Progenitor cell of endocrine pancreas (in vitro differentiated cells): Measurements from ENCODE around the gene DMRTA2. TPM values are rescaled to one million over a fixed set of nuclear protein-coding genes. Genes with fewer than 3 reads are reported as not detected.

ENCODE experiments used
- DNase-seq: peaks from one replicate; pipeline ENCODE4 v3.0.0; 2021; ENCODE audit warnings: low spot score; ENCODE audit not compliant: unreplicated experiment
- H3K27ac Mint-ChIP-seq: 2 replicates; pipeline ENCODE4 v1.8.0; 2021; ENCODE audit warnings: mild to moderate bottlenecking, moderate library complexity, mixed read lengths
- H3K27me3 Mint-ChIP-seq: 2 replicates; pipeline ENCODE4 v1.8.0; 2021; ENCODE audit warnings: mixed read lengths
- H3K36me3 Mint-ChIP-seq: 2 replicates; pipeline ENCODE4 v1.8.0; 2022; ENCODE audit warnings: mixed read lengths; ENCODE audit not compliant: insufficient read depth
- H3K4me1 Mint-ChIP-seq: 2 replicates; pipeline ENCODE4 v1.8.0; 2021; ENCODE audit warnings: low read depth, mixed read lengths
- H3K4me3 Mint-ChIP-seq: 2 replicates; pipeline ENCODE4 v1.8.0; 2021; ENCODE audit warnings: low read depth, mild to moderate bottlenecking, moderate library complexity, mixed read lengths
- H3K9me3 Mint-ChIP-seq: 2 replicates; pipeline ENCODE4 v1.8.0; 2021; ENCODE audit warnings: low read depth, mixed read lengths
- total RNA-seq: library from RNA; stranded (reverse); gene quantifications from 2 replicates; pipeline ENCODE4 v1.2.1, GENCODE V29; 2021
- TF ChIP-seq, protein P1 (sequence below): fragments of 200-600 bp; sonication (generic); IDR thresholded peaks from one replicate; pipeline ENCODE4 v1.5.0; 2021; ENCODE audit warnings: antibody characterized with exemption, mild to moderate bottlenecking; ENCODE audit not compliant: unreplicated experiment

Gene DMRTA2
- total RNA-seq, 1 donor from 2014 or later: not detected

DNA sequence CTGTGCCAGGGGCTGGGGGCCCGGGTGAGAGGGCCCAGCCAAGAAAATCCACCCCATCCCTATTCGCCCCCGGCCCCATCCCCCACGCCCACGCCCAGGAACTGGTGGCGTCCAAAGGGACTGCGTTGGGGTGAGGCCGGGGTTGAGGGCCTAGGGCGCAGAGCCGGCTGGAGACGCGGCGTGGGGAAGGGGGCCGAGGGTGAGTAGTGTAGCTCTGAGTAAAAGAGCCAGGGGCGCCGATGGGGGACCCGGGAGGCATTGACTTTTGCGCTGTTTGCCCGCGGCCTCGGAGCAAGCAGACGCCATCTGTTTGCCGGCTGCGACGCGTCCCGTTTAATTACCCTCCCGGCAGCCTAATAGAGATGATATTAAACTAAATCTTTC, 3.5 kb upstream of the DMRTA2 start:
- H3K27me3 Mint-ChIP-seq: peaks cover 97% of the 10 kb centered on the region
- no peak overlapping the region for H3K4me3 Mint-ChIP-seq
- no peak overlapping the region for H3K27ac Mint-ChIP-seq
- peaks cover 13% of the 10 kb centered on the region for H3K4me1 Mint-ChIP-seq
- no peaks in the 10 kb centered on the region for H3K9me3 Mint-ChIP-seq
- H3K36me3 Mint-ChIP-seq: no peaks in the 10 kb centered on the region
- DNase-seq: no peak
- TF ChIP-seq, protein P1, sequence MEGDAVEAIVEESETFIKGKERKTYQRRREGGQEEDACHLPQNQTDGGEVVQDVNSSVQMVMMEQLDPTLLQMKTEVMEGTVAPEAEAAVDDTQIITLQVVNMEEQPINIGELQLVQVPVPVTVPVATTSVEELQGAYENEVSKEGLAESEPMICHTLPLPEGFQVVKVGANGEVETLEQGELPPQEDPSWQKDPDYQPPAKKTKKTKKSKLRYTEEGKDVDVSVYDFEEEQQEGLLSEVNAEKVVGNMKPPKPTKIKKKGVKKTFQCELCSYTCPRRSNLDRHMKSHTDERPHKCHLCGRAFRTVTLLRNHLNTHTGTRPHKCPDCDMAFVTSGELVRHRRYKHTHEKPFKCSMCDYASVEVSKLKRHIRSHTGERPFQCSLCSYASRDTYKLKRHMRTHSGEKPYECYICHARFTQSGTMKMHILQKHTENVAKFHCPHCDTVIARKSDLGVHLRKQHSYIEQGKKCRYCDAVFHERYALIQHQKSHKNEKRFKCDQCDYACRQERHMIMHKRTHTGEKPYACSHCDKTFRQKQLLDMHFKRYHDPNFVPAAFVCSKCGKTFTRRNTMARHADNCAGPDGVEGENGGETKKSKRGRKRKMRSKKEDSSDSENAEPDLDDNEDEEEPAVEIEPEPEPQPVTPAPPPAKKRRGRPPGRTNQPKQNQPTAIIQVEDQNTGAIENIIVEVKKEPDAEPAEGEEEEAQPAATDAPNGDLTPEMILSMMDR: no peak

DNA sequence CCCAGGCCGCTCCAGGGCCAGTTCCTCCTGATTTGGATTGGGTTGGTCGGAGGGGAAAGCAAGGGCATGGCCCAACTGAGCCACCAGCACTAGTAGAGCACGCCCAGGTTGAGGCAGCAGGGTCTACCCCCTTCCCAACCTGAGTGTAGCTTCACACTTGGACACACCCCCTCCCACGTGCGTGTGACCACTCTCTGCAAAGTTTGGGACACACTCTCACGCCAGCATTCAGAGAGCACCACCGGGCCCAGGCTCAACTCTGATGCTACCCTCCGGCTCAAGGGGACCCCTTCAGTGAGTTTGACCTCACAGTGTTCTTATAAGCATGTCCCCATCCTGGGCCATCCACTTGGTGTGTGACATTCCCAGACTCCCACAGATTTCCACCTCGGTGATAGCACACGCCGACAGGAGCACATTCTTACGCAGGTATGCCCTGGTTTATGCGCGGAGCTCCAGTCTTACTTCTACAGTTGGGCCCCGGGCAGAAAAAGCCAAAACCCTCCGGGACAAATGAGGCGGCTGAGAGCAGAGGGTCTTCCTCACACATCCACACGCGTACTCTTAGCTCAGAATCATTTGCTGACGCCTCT, 3.0 kb upstream of the DMRTA2 start:
- no peak for DNase-seq
- TF ChIP-seq, protein P1: no peak
- Mint-ChIP-seq H3K9me3 (no peaks in the 10 kb centered on the region), H3K36me3 (no peaks in the 10 kb centered on the region), H3K4me3 (no peak overlapping the region), H3K27ac (no peak overlapping the region), H3K4me1 (peaks cover 13% of the 10 kb centered on the region), H3K27me3 (peaks cover 96% of the 10 kb centered on the region)

DNA sequence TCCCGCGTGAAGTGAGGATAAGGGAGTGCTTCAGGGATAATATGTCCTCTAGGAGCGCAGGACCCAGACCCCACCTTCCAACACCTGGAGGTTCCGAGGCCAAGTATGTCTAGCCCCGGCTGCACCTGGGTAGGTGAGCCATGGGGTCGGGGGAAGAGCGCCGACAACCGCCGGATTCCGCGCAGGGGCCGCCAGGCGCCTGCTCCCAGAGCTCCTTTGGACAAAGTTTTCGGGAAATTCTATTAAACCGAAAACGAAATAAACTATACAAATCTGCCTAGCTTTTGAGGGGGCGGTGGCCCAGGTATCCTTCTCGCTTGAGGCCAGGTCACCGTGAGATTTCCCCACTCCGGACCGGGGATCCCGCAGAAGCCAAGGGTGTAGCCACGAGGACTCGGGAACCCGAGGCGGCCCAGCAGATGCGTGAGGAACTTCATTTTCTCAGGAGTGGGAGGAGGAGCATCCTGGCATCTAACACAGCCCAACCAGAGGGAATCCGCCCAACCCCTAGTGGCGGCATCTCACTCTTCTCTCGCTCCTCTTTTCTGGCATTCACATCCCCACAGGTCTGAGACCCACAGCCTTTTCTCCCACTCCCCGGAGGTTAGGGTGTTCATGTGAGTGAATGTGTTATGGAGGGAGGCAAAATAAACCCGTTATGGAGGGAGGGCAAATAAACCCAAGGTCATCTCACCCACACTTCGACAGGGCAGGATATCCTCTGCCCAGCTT, 2.3 kb upstream of the DMRTA2 start:
- no peak overlapping the region for H3K27ac Mint-ChIP-seq
- H3K4me1 Mint-ChIP-seq: peaks cover 13% of the 10 kb centered on the region
- H3K4me3 Mint-ChIP-seq: no peak overlapping the region
- no peak for DNase-seq
- no peaks in the 10 kb centered on the region for H3K36me3 Mint-ChIP-seq
- H3K27me3 Mint-ChIP-seq: peaks cover 91% of the 10 kb centered on the region
- no peaks in the 10 kb centered on the region for H3K9me3 Mint-ChIP-seq
- TF ChIP-seq, protein P1: peak; percentile 9

DNA sequence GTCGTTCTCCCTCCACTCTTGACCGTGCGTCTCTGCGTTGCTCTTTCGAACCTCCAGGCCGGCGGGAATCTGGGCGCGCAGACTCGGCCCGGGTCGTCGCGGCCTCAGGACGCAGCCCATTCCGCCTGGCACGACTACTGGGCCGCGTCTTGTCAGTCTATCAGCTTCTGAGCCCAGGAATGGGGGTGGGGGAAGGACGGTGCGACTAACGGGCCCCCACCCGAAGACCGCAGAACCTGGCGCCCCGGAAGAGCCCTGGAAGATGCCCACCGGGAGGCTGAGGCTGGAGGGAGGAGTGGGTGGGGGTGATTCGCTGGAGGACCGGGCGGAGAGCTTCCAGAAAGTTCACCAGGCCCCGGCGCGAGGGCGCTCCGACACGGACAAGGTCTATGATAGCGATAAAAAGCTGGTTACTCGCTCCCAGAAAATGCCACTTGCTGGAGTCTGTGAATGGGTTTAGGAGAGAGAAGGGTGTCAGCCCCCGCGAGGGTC, 1.7 kb upstream of the DMRTA2 start:
- no peak for DNase-seq
- no peaks in the 10 kb centered on the region for H3K36me3 Mint-ChIP-seq
- H3K9me3 Mint-ChIP-seq: no peaks in the 10 kb centered on the region
- peak overlapping the region; percentile 71 for H3K27ac Mint-ChIP-seq
- H3K4me1 Mint-ChIP-seq: peaks cover 14% of the 10 kb centered on the region
- H3K4me3 Mint-ChIP-seq: peak overlapping the region; percentile 45
- TF ChIP-seq, protein P1: no peak
- H3K27me3 Mint-ChIP-seq: peaks cover 91% of the 10 kb centered on the region

DNA sequence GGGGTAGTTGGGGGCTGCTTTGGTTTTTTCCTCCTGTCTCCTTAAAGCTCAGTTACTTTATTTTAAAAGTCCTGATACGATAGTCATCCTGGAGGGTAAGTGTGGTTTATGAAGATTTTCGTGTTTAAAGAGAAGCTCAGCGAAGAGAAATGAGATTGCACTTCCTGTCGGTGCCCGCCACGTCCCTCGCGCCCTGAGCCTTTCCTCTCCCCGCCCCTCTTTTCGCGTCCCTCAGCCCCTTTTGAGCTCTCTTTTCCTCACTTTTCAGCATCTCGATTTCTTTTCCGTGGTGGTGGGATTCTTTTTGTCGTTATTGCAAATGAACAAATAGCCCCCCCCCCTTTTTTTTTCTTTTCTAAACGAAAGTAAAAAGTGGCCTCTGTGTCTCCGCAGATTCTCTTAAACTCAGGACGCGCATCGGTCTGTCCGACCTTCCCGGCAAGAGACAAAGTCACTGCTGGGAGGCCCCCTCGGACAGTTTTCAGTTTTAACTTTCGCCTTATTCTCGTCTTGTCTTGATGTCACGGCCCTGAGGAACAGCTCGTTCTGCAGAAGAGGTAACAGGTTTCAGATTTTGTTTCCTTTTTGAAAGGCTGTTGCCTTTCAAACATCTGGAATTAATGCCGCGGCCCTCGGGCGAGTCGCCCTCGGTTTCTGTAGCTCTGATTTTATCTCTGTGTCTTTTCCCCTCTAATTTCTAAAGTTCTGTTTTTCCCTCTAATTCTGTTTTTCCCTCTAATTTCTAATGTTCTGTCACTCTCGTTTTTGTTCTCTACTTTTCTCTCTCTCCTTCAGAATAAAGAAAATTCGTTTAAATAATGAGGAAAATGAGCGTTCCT, 1.0 kb upstream of the DMRTA2 start:
- Mint-ChIP-seq H3K27me3 (peaks cover 90% of the 10 kb centered on the region), H3K27ac (peak overlapping the region; percentile 71), H3K36me3 (no peaks in the 10 kb centered on the region), H3K4me1 (peaks cover 14% of the 10 kb centered on the region), H3K9me3 (no peaks in the 10 kb centered on the region), H3K4me3 (peak overlapping the region; percentile 45)
- DNase-seq: no peak
- TF ChIP-seq, protein P1: no peak
